Right renal cortex interstitium (tissue), 3 donors: ENCODE results near the gene ABCB10. TPM values are rescaled to one million over a fixed set of nuclear protein-coding genes. Genes with fewer than 3 reads are reported as not detected.
"Not testable (repeated sequence)": the region's sequence is repeated elsewhere in the genome, so short reads cannot be mapped to it uniquely, and the experiment has no call there.

ENCODE experiments used
- DNase-seq, 3 donors: peaks; one replicate each; pipeline ENCODE4 v3.0.0-alpha.2; 2013; ENCODE audit warnings: low read depth in 3 of 3, low spot score in 2 of 3
- polyA plus RNA-seq, 3 donors: library from polyadenylated mRNA; unstranded; fragments of 120-200 nt; gene quantifications; one replicate each; pipeline ENCODE4 v1.2.1, GENCODE V29; 2013; ENCODE audit not compliant: insufficient read length in 3 of 3

Gene ABCB10
- polyA plus RNA-seq = 10 to 100 TPM; 18.6 to 19.8 (median 19.5) TPM

DNA sequence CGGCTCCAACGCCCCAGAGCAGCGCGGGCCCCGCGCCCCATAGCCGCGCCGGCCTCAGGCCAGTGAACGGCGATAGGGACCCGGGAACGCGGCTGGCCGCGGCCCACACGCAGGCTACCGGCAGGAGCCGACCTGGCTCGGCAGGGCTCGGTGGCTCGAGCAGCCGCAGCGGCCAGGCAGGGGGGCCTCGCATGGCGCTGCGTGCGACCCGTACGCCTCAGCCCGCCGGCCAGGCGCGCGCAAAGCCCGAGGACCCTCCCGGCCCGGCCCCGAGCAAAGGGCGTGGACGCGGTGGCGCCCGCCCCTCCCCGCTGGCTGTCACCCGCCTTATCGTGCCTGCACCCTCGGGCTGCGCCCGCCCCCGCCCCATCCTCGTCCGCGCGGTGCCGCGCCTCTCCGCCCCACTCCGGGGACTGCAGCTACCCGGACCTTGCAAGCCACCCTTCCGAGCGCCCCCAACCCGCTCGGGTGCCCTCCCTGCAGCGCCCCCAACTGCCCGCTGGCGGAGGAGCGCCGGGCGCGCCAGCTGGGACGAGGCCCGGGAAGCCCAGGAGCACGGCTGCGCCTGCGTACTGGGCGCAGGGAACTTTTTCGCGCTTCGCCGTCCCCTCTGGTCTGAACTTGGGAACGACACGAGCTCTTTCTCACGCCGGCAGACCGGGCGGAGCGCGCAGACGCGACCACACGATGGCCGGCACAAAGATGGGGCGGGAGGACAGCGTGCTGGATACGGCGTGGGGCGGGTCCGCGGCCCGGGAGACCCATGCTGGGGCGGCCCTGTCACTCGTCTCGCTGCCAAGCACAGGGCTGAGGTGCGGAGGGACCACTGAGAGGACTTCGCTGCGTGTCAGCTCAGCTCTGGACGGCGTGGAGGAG is at the start of gene ABCB10:
Gene ABCB10, minus strand, starts transcription at position 248 of the 876 bp plus-strand sequence. Its CDS starts 55 bp downstream, at position 193.
- peak; percentile 92 to 96 (median 95) for DNase-seq

DNA sequence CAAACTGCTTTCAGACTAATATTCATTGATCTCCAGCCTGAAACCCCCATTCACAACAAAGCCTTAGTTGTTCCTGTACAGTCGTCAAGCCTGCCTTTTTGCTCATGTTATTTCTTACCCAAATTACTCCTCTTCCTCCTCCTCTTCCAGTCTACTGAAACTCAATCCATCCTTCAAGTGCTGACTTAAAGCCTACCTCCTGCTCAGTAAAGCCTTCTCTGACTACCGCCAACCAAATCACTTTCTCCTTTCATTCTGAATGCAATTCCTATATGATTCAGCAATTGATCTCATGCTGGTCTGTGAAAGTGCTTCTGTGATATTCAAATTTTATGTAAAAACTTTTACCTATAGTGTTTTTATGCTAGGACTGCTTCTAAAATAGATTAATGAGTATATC is 48.9 kb upstream of the ABCB10 start:
- DNase-seq = no peak

GRCh38 chr1:229603371-229604005 is 45.0 kb upstream of the ABCB10 start:
- DNase-seq = no peak

DNA sequence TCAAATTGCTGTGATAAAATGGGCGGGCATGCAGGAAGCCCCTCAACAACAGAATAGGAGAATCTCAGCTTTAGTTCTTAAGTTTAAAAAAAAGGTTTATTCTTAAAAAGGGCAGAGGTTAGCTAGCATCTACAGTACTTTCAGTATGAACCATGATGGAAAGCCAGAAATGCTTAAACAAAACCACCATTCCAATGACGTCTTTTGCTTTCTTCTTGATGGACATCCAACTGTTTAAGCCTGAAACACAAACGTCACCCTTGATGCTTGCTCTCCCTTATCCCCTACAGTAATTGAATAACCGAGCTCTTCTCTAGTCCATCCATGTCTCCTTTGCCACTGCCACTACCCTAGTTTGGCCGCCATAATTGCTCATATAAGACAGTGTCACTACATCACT is 41.7 kb upstream of the ABCB10 start:
- no peak for DNase-seq

- DNase-seq = no peak
These were observed 40.9 kb upstream of the ABCB10 start for GRCh38 chr1:229599218-229599954.

- no peak for DNase-seq
These were observed 39.4 kb upstream of the ABCB10 start for GRCh38 chr1:229597877-229598276.

DNA sequence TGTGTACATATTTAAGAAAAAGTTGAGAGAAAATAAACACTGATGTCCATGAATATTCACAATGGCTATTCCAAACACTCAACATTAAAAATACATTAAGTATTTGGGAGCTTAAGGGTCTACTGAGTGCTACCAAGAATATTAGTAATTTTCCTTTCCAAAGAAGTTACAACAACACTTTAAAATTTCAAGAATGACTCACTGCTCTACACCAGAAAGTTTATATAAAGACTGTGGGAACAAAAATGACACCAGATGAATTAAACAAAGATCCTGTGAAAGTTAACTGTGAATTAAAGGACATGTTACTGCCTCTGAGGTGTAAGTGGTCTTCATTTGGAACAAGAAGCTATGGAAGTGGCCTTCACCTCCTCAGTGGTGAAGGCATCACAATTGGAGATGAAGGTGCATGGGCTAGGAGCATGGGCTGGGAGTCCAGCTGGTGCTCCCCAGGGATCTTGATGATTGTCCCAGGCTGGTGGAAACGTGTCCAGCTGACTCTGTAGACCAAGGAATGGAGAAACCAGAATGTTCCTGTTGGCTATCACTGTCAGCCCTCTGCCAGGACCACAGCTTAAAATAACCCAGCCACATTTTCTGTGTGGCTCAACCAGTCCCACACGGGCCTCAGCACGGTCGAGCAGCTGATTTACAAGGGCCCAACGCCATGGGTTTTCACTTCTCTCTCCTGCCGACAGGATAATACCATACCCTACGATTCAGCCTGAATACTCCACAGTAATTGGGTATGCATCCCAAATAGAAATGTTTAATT is 38.6 kb upstream of the ABCB10 start:
- DNase-seq = no peak

GRCh38 chr1:229595876-229596275 is 37.4 kb upstream of the ABCB10 start:
- DNase-seq = not testable (repeated sequence)

- no peak for DNase-seq
These were observed 35.9 kb upstream of the ABCB10 start for GRCh38 chr1:229594227-229595008.

DNA sequence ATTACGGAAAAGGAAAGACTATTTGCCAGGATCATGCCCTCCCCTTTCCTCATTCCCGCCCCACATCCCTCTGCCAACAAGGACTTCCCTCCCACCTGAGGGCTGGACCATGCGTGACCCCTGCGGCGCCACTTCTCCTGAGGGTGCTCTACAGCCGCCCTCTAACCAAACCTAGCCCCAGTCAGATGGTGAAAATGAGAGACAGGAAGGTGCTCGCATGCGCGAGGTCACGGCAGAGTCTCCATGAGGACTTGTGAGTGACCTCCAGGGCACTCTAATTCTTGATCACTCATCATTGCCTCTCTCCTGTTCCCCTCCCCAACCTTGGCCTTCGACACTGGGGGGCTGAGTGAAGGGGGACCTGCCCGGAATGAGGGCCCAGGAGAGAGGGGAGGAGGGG is 35.3 kb upstream of the ABCB10 start:
- no peak for DNase-seq

- DNase-seq = no peak
These were observed 31.6 kb upstream of the ABCB10 start for GRCh38 chr1:229590119-229590518.

GRCh38 chr1:229585338-229585737 is 26.8 kb upstream of the ABCB10 start:
- DNase-seq = no peak

- DNase-seq = no peak
These were observed 24.2 kb upstream of the ABCB10 start for GRCh38 chr1:229582715-229583114.

DNA sequence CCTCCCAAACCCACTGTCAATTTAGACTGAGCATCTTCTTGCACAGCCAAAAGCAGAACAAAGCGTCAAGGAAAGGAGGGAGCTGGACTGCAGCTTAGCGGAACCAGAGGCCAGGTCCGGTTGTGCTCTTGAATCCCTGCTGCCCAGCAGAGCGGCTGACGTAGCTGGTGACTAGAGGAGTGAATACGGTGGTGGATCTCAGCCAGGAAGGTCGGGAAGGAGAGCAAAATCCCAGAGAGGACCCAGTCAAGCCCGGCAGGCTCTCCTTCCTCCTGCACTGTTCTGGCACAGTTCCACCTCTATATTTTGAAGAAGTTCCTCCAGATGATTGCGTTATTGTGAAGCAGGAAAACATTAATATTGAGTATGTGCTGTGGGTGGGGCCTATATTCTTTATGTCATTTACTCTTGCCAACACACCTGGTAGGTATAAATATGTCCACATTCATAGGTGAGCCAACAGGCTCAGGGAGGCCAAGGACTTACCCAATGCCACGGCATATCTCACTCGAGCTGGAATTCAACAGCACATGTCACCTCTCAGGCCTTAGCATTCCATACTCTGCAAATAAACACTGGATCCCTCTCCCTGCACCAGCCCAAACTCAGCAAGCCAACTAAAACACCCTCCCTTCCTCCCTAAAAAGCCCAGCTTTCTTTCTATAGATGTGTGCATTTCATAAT is 23.6 kb upstream of the ABCB10 start:
- no peak for DNase-seq

DNA sequence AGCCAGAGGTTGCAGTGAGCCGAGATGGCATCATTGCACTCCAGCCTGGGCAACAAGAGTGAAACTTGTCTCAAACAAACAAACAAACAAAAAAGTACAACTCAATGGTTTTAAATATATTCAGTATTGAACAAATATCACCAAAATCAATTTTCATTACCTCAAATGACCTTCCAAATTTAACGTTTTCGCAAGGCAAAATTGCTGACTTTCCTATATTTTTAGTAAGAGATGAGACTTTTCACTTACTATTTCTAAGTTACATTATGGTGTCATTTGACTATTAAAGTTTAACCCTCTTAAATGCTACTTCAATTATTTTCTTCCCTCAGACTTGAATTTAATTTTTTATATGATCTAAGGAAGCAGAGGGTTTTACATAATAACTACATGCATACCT is 23.0 kb upstream of the ABCB10 start:
- no peak for DNase-seq

DNA sequence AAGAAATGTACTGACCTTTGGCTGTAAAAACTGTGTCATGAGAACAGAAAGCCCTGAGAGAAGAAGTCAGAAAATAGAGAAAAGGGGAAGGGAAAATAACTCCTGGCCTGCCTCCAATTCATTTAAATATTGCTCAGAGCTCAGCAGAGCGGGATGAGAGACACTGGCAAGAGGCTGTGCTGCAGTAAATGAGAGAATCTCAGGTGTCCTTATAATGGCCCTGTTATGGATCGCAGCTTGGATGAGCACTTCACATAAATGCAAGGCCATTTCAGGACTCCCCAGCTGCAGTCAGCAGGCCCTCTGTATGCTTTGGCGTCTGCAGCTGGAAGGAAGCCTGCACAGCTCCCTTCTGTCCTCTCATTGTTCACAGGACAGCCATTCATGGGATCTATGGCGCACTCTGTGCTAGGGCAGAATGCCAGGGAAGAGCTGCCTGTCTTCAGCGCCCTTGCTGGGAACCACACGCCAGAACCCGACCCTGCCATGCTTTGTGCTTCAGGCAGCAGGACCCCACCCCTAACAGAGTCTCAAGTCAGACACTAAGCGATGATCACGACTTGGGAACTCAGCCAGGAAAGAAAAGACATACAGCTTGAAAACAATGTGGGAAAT is 20.7 kb upstream of the ABCB10 start:
- peak in 1 of 3 donors; percentile 27 for DNase-seq

DNA sequence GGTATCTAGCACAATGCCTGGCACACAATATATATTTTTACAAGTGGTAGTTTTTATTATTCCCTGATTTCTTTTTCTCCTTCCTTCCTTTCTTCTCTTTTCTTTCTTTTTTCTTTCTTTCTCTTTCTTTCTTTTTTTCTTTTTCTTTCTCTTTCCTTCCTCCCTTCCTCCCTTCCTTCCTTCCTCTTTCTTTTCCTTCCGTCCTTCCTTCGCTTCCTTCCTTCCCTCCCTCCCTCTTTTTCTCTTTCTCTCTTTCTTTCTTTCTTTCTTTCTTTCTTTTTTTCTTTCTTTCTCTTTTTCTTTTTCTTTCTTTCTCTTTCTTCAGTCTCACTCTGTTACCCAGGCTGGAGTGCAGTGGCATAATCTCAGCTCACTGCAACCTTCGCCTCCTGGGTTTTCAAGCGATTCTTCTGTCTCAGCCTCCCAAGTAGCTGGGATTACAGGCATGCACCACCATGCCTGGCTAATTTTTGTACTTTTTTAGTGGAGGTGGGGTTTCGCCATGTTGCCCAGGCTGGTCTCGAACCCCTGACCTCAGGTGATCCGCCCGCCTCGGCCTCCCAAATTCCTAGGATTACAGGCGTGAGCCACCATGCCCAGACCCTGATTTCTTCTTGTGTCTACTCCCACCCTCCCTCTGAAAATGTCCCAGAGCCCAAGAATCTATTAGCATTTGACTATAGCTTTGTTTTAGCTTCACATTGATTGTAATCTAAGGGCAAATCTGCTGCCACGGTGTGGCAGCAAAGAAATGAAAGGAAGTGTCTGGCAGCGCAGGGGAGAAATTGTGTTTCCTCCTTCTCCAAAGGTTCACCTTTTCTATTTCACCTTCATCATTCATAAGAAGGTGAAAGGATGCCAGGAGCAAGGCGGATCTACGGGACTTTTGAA is 19.9 kb upstream of the ABCB10 start:
- no peak for DNase-seq
